OCI-LY1 (cell line): ENCODE measurements around the gene TCF4.

Experiments used
- CTCF ChIP-seq: fragments of 200-600 bp; sonication (generic), shearing (Covaris generic); IDR thresholded peaks from 2 replicates; pipeline ENCODE4 v1.5.1; 2017; ENCODE audit warnings: mild to moderate bottlenecking, antibody characterized with exemption, low read length, moderate library complexity, mixed read lengths
- EZH2 ChIP-seq: fragments of 200-600 bp; sonication (generic), shearing (Covaris generic); IDR thresholded peaks from 2 replicates; pipeline ENCODE4 v1.8.0; 2017; ENCODE audit warnings: borderline replicate concordance, mixed run types, mild to moderate bottlenecking, antibody characterized with exemption, low read length, moderate library complexity, mixed read lengths

DNA sequence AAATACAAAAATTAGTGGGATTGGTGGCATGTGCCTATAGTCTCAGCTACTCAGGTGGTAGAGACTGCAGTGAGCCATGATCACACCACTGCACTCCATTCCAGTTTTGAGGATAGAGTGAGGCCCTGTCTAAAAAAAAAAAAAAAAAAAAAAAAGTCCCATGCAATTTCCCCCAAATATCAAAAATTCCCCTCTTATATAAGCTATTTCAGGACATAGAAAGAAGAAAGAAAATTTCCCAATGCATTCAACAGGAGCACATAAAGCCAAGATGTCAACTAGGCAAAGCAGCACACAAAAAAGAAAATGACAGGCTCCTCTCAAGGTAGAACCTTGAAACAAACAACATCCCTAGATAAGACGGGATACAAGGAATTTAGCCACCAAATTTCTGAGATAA is 213.3 kb downstream of the TCF4 start:
- TF ChIP-seq CTCF (no peak), EZH2 (no peak)
